ENCODE measurements around the gene RHEX.
"Not testable (repeated sequence)": the region's sequence is repeated elsewhere in the genome, so short reads cannot be mapped to it uniquely, and the experiment has no call there.

The RHEX gene

DNA sequence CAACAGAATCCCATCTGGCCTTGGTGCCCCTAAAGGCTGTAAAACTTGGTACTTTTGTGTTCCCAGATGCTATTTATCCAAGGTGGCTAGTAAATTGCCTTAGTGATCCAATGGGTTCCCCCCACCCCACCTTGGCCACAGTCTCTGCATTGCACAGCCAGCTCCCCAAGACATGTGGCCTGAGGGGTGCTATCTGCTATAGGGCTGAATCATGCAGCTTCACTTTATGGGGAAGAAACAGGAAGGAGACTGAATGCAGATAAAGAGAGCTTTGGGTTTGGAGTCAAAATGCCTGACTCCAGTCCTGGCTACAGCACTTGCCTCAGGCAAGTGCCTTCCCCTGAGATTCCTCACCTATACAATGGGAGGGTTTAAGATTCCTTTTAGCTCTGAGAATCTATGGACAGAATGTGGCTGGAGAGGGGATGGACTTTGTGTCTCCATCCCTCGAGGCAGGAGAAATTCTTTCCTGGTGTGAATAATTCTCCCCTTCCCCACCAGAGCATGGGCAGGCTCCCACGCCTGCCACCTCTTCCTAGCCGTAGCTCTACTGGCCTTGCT, 6.5 kb downstream of the RHEX start:
- Histone ChIP-seq H3K9ac (no peak overlapping the region), H3K4me3 (no peak overlapping the region), H3K27ac (peak overlapping the region in 6 of 11 experiments; percentile 13 to 50 (median 34); a peak in 5 of 22 replicates), H3K9me3 (replicated peaks in 1 of 11) (peaks cover 5 to 57% (median 36%) of the 10 kb centered on the region in 11 experiments; a peak in 21 of 22 replicates), H3K4me2 (peak overlapping the region; percentile 1 to 72 (median 66); a peak in 19 of 22 replicates), H3K27me3 (no peaks in the 10 kb centered on the region), H4K20me1 (no peaks in the 10 kb centered on the region), H3K36me3 (peaks cover 0 to 84% (median 44%) of the 10 kb centered on the region in 11 experiments; a peak in 19 of 22 replicates), H3K4me1 (peaks cover 18 to 51% (median 29%) of the 10 kb centered on the region in 10 experiments)
- TF ChIP-seq Cebpa-rat (IDR thresholded peaks at IDR 0.05): no peak

DNA sequence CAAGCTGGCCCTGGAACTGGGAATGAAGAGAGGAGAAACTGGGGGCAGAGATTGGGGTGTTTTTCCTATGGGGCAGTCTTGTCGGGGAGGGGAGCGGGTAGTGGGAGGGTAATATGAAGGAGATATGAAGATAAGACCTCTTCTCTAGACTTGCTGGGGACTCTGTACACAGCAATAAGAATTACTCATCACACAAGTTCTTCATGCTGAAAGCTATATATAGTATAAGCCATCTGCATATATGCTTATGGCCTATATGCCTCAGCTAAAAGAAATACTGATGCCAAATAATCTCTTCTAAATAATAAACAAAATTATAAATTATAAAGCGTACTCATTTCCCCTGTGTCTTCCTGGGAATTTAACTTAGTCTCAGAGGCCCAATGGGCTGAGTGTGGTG, 7.9 kb downstream of the RHEX start:
- Histone ChIP-seq H3K36me3 (peaks cover 0 to 82% (median 49%) of the 10 kb centered on the region in 11 experiments; a peak in 19 of 22 replicates), H3K27me3 (no peaks in the 10 kb centered on the region), H3K27ac (no peak overlapping the region; a peak in 1 of 22 replicates), H3K4me3 (no peak overlapping the region), H3K4me2 (peak overlapping the region in 4 of 11 experiments; percentile 2 to 44 (median 8); a peak in 4 of 22 replicates), H3K9ac (no peak overlapping the region), H3K9me3 (replicated peaks in 1 of 11) (peaks cover 5 to 50% (median 33%) of the 10 kb centered on the region in 11 experiments; a peak in 21 of 22 replicates), H3K4me1 (peaks cover 18 to 48% (median 31%) of the 10 kb centered on the region in 10 experiments), H4K20me1 (no peaks in the 10 kb centered on the region)
- TF ChIP-seq Cebpa-rat (IDR thresholded peaks at IDR 0.05): no peak

GRCh38 chr1:206062464-206062863, 9.5 kb downstream of the RHEX start:
- Histone ChIP-seq H3K4me2 (peak overlapping the region in 10 of 11 experiments; percentile 11 to 49 (median 32); a peak in 17 of 22 replicates), H3K9me3 (replicated peaks in 1 of 11) (peaks cover 5 to 40% (median 25%) of the 10 kb centered on the region in 11 experiments; a peak in 21 of 22 replicates), H3K4me3 (no peak overlapping the region; a peak in 1 of 20 replicates), H3K27me3 (no peaks in the 10 kb centered on the region), H3K36me3 (peaks cover 0 to 70% (median 34%) of the 10 kb centered on the region in 11 experiments; a peak in 19 of 22 replicates), H3K4me1 (peaks cover 19 to 62% (median 39%) of the 10 kb centered on the region in 10 experiments), H3K27ac (no peak overlapping the region), H4K20me1 (0 out of 22 replicates have a peak, but pooled peaks cover 0 to 3% (median 0%) of the 10 kb centered on the region in 11 experiments), H3K9ac (no peak overlapping the region)
- no peak for TF ChIP-seq Cebpa-rat (IDR thresholded peaks at IDR 0.05)

- not testable (repeated sequence) for H3K27me3 ChIP-seq, H3K27ac ChIP-seq, H4K20me1 ChIP-seq, H3K9ac ChIP-seq, H3K4me2 ChIP-seq, H3K4me3 ChIP-seq
- peaks cover 0 to 68% (median 31%) of the 10 kb centered on the region in 11 experiments; a peak in 19 of 22 replicates for H3K36me3 ChIP-seq
- peaks cover 15 to 69% (median 41%) of the 10 kb centered on the region in 10 experiments for H3K4me1 ChIP-seq
- peaks cover 5 to 37% (median 16%) of the 10 kb centered on the region in 11 experiments; a peak in 21 of 22 replicates for H3K9me3 ChIP-seq (replicated peaks in 1 of 11)
Measured at GRCh38 chr1:206064001-206064400, 11.0 kb downstream of the RHEX start.

- H3K4me2 ChIP-seq, H4K20me1 ChIP-seq, H3K9ac ChIP-seq, H3K27me3 ChIP-seq, H3K4me3 ChIP-seq, H3K27ac ChIP-seq: not testable (repeated sequence)
- Histone ChIP-seq H3K4me1 (peaks cover 10 to 64% (median 36%) of the 10 kb centered on the region in 10 experiments), H3K36me3 (peaks cover 0 to 68% (median 31%) of the 10 kb centered on the region in 11 experiments; a peak in 19 of 22 replicates), H3K9me3 (replicated peaks in 1 of 11) (peaks cover 5 to 33% (median 16%) of the 10 kb centered on the region in 11 experiments; a peak in 21 of 22 replicates)
Measured at GRCh38 chr1:206064501-206064900, 11.5 kb downstream of the RHEX start.

GRCh38 chr1:206065547-206066145, 12.7 kb downstream of the RHEX start:
- H3K4me1 ChIP-seq: peaks cover 7 to 52% (median 31%) of the 10 kb centered on the region in 10 experiments; a peak in 19 of 20 replicates
- H3K4me2 ChIP-seq: peak overlapping the region in 6 of 11 experiments; percentile 4 to 49 (median 42); a peak in 9 of 22 replicates
- 0 out of 22 replicates have a peak, but pooled peaks cover 0 to 7% (median 0%) of the 10 kb centered on the region in 11 experiments for H4K20me1 ChIP-seq
- H3K4me3 ChIP-seq: no peak overlapping the region
- H3K9ac ChIP-seq: no peak overlapping the region
- H3K9me3 ChIP-seq (replicated peaks in 1 of 11): peaks cover 5 to 26% (median 16%) of the 10 kb centered on the region in 11 experiments; a peak in 21 of 22 replicates
- H3K27me3 ChIP-seq: no peaks in the 10 kb centered on the region
- H3K36me3 ChIP-seq: peaks cover 0 to 62% (median 28%) of the 10 kb centered on the region in 11 experiments; a peak in 19 of 22 replicates
- no peak overlapping the region; a peak in 2 of 22 replicates for H3K27ac ChIP-seq
- no peak for TF ChIP-seq Cebpa-rat (IDR thresholded peaks at IDR 0.05)

GRCh38 chr1:206066479-206067171, 13.7 kb downstream of the RHEX start:
- no peak overlapping the region for H3K4me3 ChIP-seq

GRCh38 chr1:206067486-206068227, 14.7 kb downstream of the RHEX start:
- H3K4me2 ChIP-seq: peak overlapping the region in 5 of 11 experiments; percentile 23 to 49 (median 32); a peak in 8 of 22 replicates
- TF ChIP-seq Cebpa-rat (IDR thresholded peaks at IDR 0.05): no peak
- peaks cover 2 to 41% (median 24%) of the 10 kb centered on the region in 10 experiments; a peak in 19 of 20 replicates for H3K4me1 ChIP-seq
- H3K4me3 ChIP-seq: no peak overlapping the region
- no peaks in the 10 kb centered on the region for H3K27me3 ChIP-seq
- H3K9ac ChIP-seq: no peak overlapping the region
- H4K20me1 ChIP-seq: 0 out of 22 replicates have a peak, but pooled peaks cover 0 to 7% (median 0%) of the 10 kb centered on the region in 11 experiments
- H3K36me3 ChIP-seq: peaks cover 0 to 55% (median 16%) of the 10 kb centered on the region in 11 experiments; a peak in 18 of 22 replicates
- H3K9me3 ChIP-seq (replicated peaks in 1 of 11): peaks cover 5 to 15% (median 10%) of the 10 kb centered on the region in 11 experiments; a peak in 21 of 22 replicates
- no peak overlapping the region for H3K27ac ChIP-seq

More at GRCh38 chr1:206066479-206067171, 13.7 kb downstream of the RHEX start:
- no peak for TF ChIP-seq Cebpa-rat (IDR thresholded peaks at IDR 0.05)
- no peaks in the 10 kb centered on the region for H3K27me3 ChIP-seq
- peaks cover 7 to 47% (median 30%) of the 10 kb centered on the region in 10 experiments; a peak in 19 of 20 replicates for H3K4me1 ChIP-seq
- peaks cover 0 to 62% (median 25%) of the 10 kb centered on the region in 11 experiments; a peak in 18 of 22 replicates for H3K36me3 ChIP-seq
- H3K9ac ChIP-seq: no peak overlapping the region
- peak overlapping the region in 1 of 11 experiments; percentile 15; a peak in 1 of 22 replicates for H3K27ac ChIP-seq
- H4K20me1 ChIP-seq: 0 out of 22 replicates have a peak, but pooled peaks cover 0 to 7% (median 0%) of the 10 kb centered on the region in 11 experiments
- H3K9me3 ChIP-seq (replicated peaks in 1 of 11): peaks cover 5 to 22% (median 16%) of the 10 kb centered on the region in 11 experiments; a peak in 21 of 22 replicates
- H3K4me2 ChIP-seq: peak overlapping the region in 6 of 11 experiments; percentile 4 to 49 (median 42); a peak in 9 of 22 replicates
